ENCODE results near the gene PTGDR. TPM values are rescaled to one million over a fixed set of nuclear protein-coding genes. Genes with fewer than 3 reads are reported as not detected.

Gene PTGDR
- total RNA-seq, 5 donors from 2014 or later (not counting 1 experiment from before 2014, with no cell fraction given) = 1.8 to 8.9 (median 5.2) TPM

DNA sequence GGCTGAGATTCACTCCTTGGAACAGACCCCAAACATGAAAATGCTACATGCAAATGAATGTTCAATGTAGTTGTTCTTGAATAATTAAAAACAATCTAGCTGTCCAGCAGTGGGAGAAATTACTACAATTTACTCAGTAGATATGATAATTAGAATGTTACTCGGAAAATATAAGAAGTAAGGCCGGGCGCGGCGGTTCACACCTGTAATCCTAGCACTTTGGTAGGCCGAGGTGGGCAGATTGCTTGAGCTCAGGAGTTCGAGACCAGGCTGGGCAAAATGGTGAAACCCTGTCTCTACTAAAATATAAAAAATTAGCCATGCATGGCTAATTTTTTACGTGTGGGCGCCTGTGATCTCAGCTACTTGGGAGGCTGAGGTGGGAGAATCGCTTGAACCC lies 31.3 kb downstream of the PTGDR start:
- H3K27ac ChIP-seq (ENCODE audit: low read length) = no peak overlapping the region
- H3K4me1 ChIP-seq (ENCODE audit: control insufficient read depth in 1 of 2, extremely low read depth in 1 of 2, insufficient read depth in 2 of 2, low read length in 2 of 2) = peaks cover 3 to 7% of the 10 kb centered on the region in 2 experiments
- WGBS (ENCODE audit: insufficient coverage) = no CpG with 5 or more reads among the region's 10 CpGs
- H3K4me3 ChIP-seq (ENCODE audit: control insufficient read depth in 1 of 2, extremely low read depth in 1 of 2, low read length in 1 of 2) = no peak overlapping the region
- H3K27ac Mint-ChIP-seq = no peak overlapping the region
- peaks cover 35 to 45% (median 42%) of the 10 kb centered on the region in 3 donors for H3K4me1 Mint-ChIP-seq
- no peaks in the 10 kb centered on the region for H3K27me3 ChIP-seq (replicated peaks in 1 of 2; ENCODE audit: control insufficient read depth in 2 of 2, extremely low read depth in 1 of 2, insufficient read depth in 2 of 2, low read length in 1 of 2)
- ATAC-seq (replicated peaks in 1 of 4) (no peak), DNase-seq (no peak)
- H3K9me3 ChIP-seq = no peaks in the 10 kb centered on the region
- ChIA-PET POLR2A (interaction anchor here (0.5 to 0.6 kb wide), 2 partner anchors 303 to 661 kb away, joined by 3 to 4 read pairs; no protein-coding TSS in a partner anchor), CTCF (interaction anchor here in 1 of 2 donors (0.6 to 1.1 kb wide), 4 partner anchors 10 to 254 kb away, joined by 3 read pairs; partner anchors contain the start of genes GPR137C and TXNDC16)
- H3K36me3 ChIP-seq (ENCODE audit: control insufficient read depth in 2 of 2, extremely low read depth in 1 of 2, insufficient read depth in 1 of 2, low read length in 1 of 2) = no peaks in the 10 kb centered on the region
- no peak overlapping the region for H3K4me3 Mint-ChIP-seq
- no peaks in the 10 kb centered on the region for H3K9me3 Mint-ChIP-seq
- H3K27me3 Mint-ChIP-seq = no peaks in the 10 kb centered on the region
- H3K36me3 Mint-ChIP-seq = peaks cover 6% of the 10 kb centered on the region

DNA sequence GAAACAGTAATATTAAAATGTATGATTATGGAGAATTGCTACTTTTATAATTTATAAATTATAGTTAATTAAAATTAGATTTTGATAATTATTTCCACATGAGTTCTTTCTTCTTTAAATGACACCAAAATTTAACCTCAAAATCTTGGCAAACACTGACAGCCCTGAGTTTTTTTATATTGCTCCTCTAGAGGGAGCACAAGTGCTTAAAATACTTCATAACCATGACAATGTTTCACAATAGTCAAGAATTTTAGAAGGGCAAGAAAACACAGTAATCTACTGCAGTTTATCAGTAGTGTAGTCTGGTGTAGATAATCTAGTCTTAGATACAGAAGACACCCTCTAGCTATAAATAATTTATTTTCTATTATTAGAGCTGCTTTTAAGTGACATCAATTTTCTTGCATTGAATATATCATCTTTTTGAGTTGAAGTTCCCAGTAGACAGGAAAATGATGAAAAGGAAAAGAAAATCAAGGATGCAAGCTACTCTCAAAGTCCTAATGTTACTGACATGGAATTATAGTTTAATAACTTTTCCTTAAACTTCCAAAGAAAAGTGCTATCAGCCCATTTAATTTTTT lies 32.3 kb downstream of the PTGDR start:
- Histone ChIP-seq H3K27ac (ENCODE audit: low read length) (no peak overlapping the region), H3K4me1 (ENCODE audit: control insufficient read depth in 1 of 2, extremely low read depth in 1 of 2, insufficient read depth in 2 of 2, low read length in 2 of 2) (peaks cover 3 to 7% of the 10 kb centered on the region in 2 experiments), H3K9me3 (no peaks in the 10 kb centered on the region), H3K27me3 (replicated peaks in 1 of 2; ENCODE audit: control insufficient read depth in 2 of 2, extremely low read depth in 1 of 2, insufficient read depth in 2 of 2, low read length in 1 of 2) (no peaks in the 10 kb centered on the region), H3K36me3 (ENCODE audit: control insufficient read depth in 2 of 2, extremely low read depth in 1 of 2, insufficient read depth in 1 of 2, low read length in 1 of 2) (no peaks in the 10 kb centered on the region), H3K4me3 (ENCODE audit: control insufficient read depth in 1 of 2, extremely low read depth in 1 of 2, low read length in 1 of 2) (no peak overlapping the region)
- Mint-ChIP-seq H3K27ac (peak overlapping the region; percentile 49 to 51), H3K9me3 (no peaks in the 10 kb centered on the region), H3K27me3 (no peaks in the 10 kb centered on the region), H3K4me3 (no peak overlapping the region), H3K4me1 (peaks cover 42 to 53% (median 45%) of the 10 kb centered on the region in 3 donors), H3K36me3 (peaks cover 8% of the 10 kb centered on the region)
- DNase-seq = peak in 1 of 35 experiments; percentile 70
- ATAC-seq (replicated peaks in 1 of 4) = peak; percentile 44 to 72 (median 63)
- ChIA-PET POLR2A (interaction anchor here (0.6 to 0.9 kb wide), 4 partner anchors 14 to 411 kb away, joined by 3 to 9 read pairs (median 6); no protein-coding TSS in a partner anchor), CTCF (interaction anchor here (0.5 to 1.6 kb wide), 18 partner anchors 8 to 1866 kb away, joined by 3 to 17 read pairs (median 4); no protein-coding TSS in a partner anchor)

DNA sequence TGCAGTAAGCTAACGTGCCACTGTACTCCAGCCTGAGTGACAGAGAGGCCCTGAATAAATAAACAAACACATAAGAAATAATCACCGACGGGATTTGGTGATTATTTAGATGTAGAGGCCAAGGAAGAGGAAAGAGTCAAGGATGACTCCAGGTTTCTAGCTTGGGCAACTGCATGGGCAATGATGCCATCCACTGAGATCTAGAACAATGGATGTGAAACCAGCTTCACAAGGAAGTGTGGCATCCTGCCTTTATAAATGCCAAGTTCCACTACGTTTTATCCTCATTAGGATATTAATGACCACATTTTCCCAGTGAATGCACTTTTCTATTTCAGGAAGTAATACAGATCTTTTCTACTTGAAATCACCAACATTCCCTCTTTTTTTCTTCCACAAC lies 35.7 kb downstream of the PTGDR start:
- Histone ChIP-seq H3K4me3 (ENCODE audit: control insufficient read depth in 1 of 2, extremely low read depth in 1 of 2, low read length in 1 of 2) (no peak overlapping the region), H3K27ac (ENCODE audit: low read length) (no peak overlapping the region), H3K4me1 (ENCODE audit: control insufficient read depth in 1 of 2, extremely low read depth in 1 of 2, insufficient read depth in 2 of 2, low read length in 2 of 2) (peaks cover 3 to 7% of the 10 kb centered on the region in 2 experiments), H3K27me3 (replicated peaks in 1 of 2; ENCODE audit: control insufficient read depth in 2 of 2, extremely low read depth in 1 of 2, insufficient read depth in 2 of 2, low read length in 1 of 2) (no peaks in the 10 kb centered on the region), H3K36me3 (ENCODE audit: control insufficient read depth in 2 of 2, extremely low read depth in 1 of 2, insufficient read depth in 1 of 2, low read length in 1 of 2) (no peaks in the 10 kb centered on the region), H3K9me3 (no peaks in the 10 kb centered on the region)
- POLR2A ChIA-PET = no interaction called here
- CTCF ChIA-PET = interaction anchor here in 1 of 2 donors (0.6 kb wide), 1 partner anchor 1496 kb away, joined by 3 read pairs; no protein-coding TSS in a partner anchor
- Mint-ChIP-seq H3K4me1 (peaks cover 56 to 71% (median 58%) of the 10 kb centered on the region in 3 donors), H3K36me3 (peaks cover 8% of the 10 kb centered on the region), H3K9me3 (no peaks in the 10 kb centered on the region), H3K27ac (peak overlapping the region; percentile 52 to 79), H3K4me3 (no peak overlapping the region), H3K27me3 (no peaks in the 10 kb centered on the region)
- DNase-seq = no peak
- no peak for ATAC-seq (replicated peaks in 1 of 4)
- 100% methylated on average over 1 of the region's 4 CpGs for WGBS (ENCODE audit: insufficient coverage)

DNA sequence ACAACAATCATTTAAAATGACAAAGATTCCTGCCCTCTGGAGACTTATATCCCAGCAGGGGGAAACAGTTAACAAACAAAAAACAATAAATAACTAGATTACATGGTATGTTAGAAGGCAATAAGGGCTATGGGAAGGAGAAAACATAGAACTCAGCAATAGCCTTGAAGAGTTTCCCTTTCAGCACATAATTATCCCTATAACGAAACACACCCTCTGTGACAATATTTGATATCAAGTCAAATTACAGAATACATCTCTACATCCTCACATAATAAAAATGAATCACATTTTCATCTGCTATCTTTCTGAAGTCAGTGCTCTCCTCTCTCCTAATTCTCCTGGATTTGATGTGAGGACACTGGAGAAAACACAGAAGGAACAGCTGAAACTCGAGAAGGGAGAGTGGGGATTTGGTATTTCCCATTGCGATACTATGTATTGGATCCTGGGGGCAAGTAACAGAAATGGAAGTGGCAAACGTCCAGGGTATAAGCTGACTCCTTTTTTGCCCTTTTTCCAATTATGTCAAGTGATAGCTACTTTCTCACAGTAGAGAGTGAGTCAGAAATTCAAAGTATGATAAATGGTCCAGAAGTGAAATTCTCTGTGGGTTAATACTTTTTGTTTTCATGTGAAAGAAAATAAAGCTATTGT lies 36.9 kb downstream of the PTGDR start:
- H3K4me3 ChIP-seq (ENCODE audit: control insufficient read depth in 1 of 2, extremely low read depth in 1 of 2, low read length in 1 of 2) = no peak overlapping the region
- no peak overlapping the region for H3K4me3 Mint-ChIP-seq
- ATAC-seq (replicated peaks in 1 of 4) (no peak), DNase-seq (no peak)
- H3K4me1 Mint-ChIP-seq = peaks cover 46 to 76% (median 57%) of the 10 kb centered on the region in 3 donors
- peak overlapping the region; percentile 52 to 66 for H3K27ac Mint-ChIP-seq
- no peaks in the 10 kb centered on the region for H3K36me3 ChIP-seq (ENCODE audit: control insufficient read depth in 2 of 2, extremely low read depth in 1 of 2, insufficient read depth in 1 of 2, low read length in 1 of 2)
- no peak overlapping the region for H3K27ac ChIP-seq (ENCODE audit: low read length)
- H3K9me3 ChIP-seq = no peaks in the 10 kb centered on the region
- H3K27me3 ChIP-seq (replicated peaks in 1 of 2; ENCODE audit: control insufficient read depth in 2 of 2, extremely low read depth in 1 of 2, insufficient read depth in 2 of 2, low read length in 1 of 2) = no peaks in the 10 kb centered on the region
- no CpG with 5 or more reads among the region's 4 CpGs for WGBS (ENCODE audit: insufficient coverage)
- POLR2A ChIA-PET = interaction anchor here in 1 of 2 donors (0.7 kb wide), 2 partner anchors 25 to 483 kb away, joined by 3 read pairs; no protein-coding TSS in a partner anchor
- CTCF ChIA-PET = interaction anchor here (0.6 to 1.4 kb wide), 5 partner anchors 12 to 449 kb away, joined by 3 to 8 read pairs (median 3); no protein-coding TSS in a partner anchor
- peaks cover 12% of the 10 kb centered on the region for H3K36me3 Mint-ChIP-seq
- H3K9me3 Mint-ChIP-seq = no peaks in the 10 kb centered on the region
- H3K4me1 ChIP-seq (ENCODE audit: control insufficient read depth in 1 of 2, extremely low read depth in 1 of 2, insufficient read depth in 2 of 2, low read length in 2 of 2) = peaks cover 3 to 7% of the 10 kb centered on the region in 2 experiments
- H3K27me3 Mint-ChIP-seq = no peaks in the 10 kb centered on the region

DNA sequence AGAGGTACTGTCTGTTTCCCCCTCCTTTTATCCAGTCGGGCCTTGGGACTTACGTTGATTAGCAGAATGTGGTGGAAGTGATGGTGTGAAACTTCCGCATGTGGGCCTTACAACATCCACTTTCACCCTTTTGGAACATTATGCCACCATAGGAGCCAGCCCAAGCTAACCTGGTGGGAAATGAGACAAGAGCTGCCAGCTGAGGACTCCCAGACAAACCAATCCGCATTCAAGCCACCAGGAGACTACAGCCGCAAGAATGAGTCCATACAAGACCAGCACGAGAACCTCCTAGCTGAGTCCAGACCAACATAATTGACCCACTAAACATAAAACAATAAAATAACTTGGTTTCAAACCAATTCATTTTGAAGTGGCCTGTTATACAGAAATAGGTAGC lies 37.5 kb downstream of the PTGDR start:
- H3K4me3 ChIP-seq (ENCODE audit: control insufficient read depth in 1 of 2, extremely low read depth in 1 of 2, low read length in 1 of 2) = no peak overlapping the region
- peaks cover 5 to 8% of the 10 kb centered on the region in 2 experiments for H3K4me1 ChIP-seq (ENCODE audit: control insufficient read depth in 1 of 2, extremely low read depth in 1 of 2, insufficient read depth in 2 of 2, low read length in 2 of 2)
- Mint-ChIP-seq H3K4me3 (no peak overlapping the region), H3K27me3 (no peaks in the 10 kb centered on the region), H3K27ac (peak overlapping the region in 1 of 2 donors; percentile 28), H3K9me3 (no peaks in the 10 kb centered on the region), H3K36me3 (peaks cover 12% of the 10 kb centered on the region), H3K4me1 (peaks cover 41 to 78% (median 59%) of the 10 kb centered on the region in 3 donors)
- ATAC-seq (replicated peaks in 1 of 4) = no peak
- no peak for DNase-seq
- no peaks in the 10 kb centered on the region for H3K9me3 ChIP-seq
- no CpG with 5 or more reads among the region's 6 CpGs for WGBS (ENCODE audit: insufficient coverage)
- ChIA-PET POLR2A (interaction anchor here (0.6 to 0.7 kb wide), 4 partner anchors 24 to 647 kb away, joined by 3 to 8 read pairs (median 3); no protein-coding TSS in a partner anchor), CTCF (interaction anchor here in 1 of 2 donors (1.2 to 1.4 kb wide), 2 partner anchors 54 to 165 kb away, joined by 3 to 4 read pairs; no protein-coding TSS in a partner anchor)
- no peaks in the 10 kb centered on the region for H3K27me3 ChIP-seq (replicated peaks in 1 of 2; ENCODE audit: control insufficient read depth in 2 of 2, extremely low read depth in 1 of 2, insufficient read depth in 2 of 2, low read length in 1 of 2)
- no peak overlapping the region for H3K27ac ChIP-seq (ENCODE audit: low read length)
- no peaks in the 10 kb centered on the region for H3K36me3 ChIP-seq (ENCODE audit: control insufficient read depth in 2 of 2, extremely low read depth in 1 of 2, insufficient read depth in 1 of 2, low read length in 1 of 2)

DNA sequence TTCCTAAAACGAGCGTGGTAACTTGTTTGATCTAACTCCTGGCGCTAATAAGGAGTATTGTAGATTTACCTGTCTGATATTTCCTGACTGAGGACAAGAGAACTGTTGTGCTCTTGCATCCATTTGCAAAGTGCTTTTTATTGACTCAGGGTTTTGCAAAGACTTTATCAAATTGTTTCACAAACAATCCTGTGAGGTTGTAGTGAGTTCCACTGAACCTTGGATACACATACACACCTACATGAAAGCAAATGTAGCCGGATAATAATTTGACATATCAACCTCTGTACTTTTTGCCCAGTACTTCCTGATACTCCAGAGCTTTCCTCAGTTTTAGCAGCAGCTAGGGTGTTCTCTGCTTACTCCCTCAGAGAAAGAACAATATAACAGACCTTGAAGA lies 39.9 kb downstream of the PTGDR start:
- Histone ChIP-seq H3K4me3 (ENCODE audit: control insufficient read depth in 1 of 2, extremely low read depth in 1 of 2, low read length in 1 of 2) (no peak overlapping the region), H3K9me3 (no peaks in the 10 kb centered on the region), H3K4me1 (ENCODE audit: control insufficient read depth in 1 of 2, extremely low read depth in 1 of 2, insufficient read depth in 2 of 2, low read length in 2 of 2) (peaks cover 0 to 25% of the 10 kb centered on the region in 2 experiments), H3K36me3 (ENCODE audit: control insufficient read depth in 2 of 2, extremely low read depth in 1 of 2, insufficient read depth in 1 of 2, low read length in 1 of 2) (no peaks in the 10 kb centered on the region), H3K27ac (ENCODE audit: low read length) (no peak overlapping the region), H3K27me3 (replicated peaks in 1 of 2; ENCODE audit: control insufficient read depth in 2 of 2, extremely low read depth in 1 of 2, insufficient read depth in 2 of 2, low read length in 1 of 2) (no peaks in the 10 kb centered on the region)
- no peaks in the 10 kb centered on the region for H3K27me3 Mint-ChIP-seq
- ChIA-PET CTCF (no interaction called here), POLR2A (interaction anchor here in 1 of 2 donors (0.6 kb wide), 2 partner anchors 33 to 110 kb away, joined by 3 to 7 read pairs; no protein-coding TSS in a partner anchor)
- H3K36me3 Mint-ChIP-seq = peaks cover 17% of the 10 kb centered on the region
- peaks cover 44 to 80% (median 62%) of the 10 kb centered on the region in 3 donors for H3K4me1 Mint-ChIP-seq
- DNase-seq (no peak), ATAC-seq (replicated peaks in 1 of 4) (no peak)
- WGBS (ENCODE audit: insufficient coverage) = 100% methylated on average over 1 of the region's 4 CpGs
- H3K27ac Mint-ChIP-seq = peak overlapping the region; percentile 77 to 80
- H3K9me3 Mint-ChIP-seq = no peaks in the 10 kb centered on the region
- H3K4me3 Mint-ChIP-seq = peak overlapping the region in 1 of 3 donors; percentile 14

All from T-cell (primary cell).